Activated CD4-positive, alpha-beta T cell treated with anti-CD3 and anti-CD28 coated beads, Interleukin-2, amount 50 U/mL, for 48 hours (primary cell): ENCODE measurements around the gene MGST2.

Experiments used
- DNase-seq, 2 experiments: peaks; one replicate each; pipeline ENCODE4 v3.0.0-alpha.2; 2020

MGST2 gene

DNA sequence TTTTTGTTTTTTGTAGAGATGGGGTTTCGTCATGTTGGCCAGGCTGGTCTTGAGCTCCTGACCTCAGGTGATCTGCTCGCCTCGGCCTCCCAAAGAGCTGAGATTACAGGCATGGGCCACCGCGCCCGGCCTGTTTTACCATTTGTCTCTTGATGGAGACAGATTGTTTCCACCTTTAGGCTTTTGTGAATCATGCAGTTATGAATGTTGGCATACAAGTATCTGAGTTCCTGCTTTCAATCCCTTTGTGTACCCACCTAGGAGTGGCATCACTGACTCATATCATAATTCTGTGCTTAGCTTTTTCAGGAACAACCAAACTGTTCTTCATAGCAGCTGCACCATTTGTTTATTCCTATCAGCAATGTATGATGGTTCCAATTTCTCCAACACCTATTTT, 20.2 kb upstream of the MGST2 start:
- no peak for DNase-seq

DNA sequence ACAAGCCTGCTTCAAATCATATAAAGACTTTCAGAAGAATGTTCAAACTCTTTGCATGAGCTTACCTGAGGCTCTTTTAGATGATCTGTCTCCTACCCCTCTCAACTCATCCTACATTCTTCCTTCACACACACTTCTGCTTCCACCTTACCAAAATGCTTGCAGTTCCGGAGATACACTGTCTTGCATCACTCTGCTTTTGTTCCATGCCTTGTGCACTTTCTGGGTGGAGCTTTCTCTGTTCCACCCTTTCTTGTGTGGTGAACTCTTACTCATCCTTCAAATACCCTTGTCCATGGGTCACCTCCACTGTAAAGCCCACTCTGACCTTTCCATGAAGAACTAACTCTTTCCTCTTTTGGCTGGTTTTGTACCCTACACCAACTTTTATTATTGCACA, 18.4 kb upstream of the MGST2 start:
- DNase-seq = no peak

GRCh38 chr4:139647952-139648351, 17.7 kb upstream of the MGST2 start:
- DNase-seq = no peak

GRCh38 chr4:139651282-139652194, 14.1 kb upstream of the MGST2 start:
- DNase-seq = peak; percentile 68 to 74

DNA sequence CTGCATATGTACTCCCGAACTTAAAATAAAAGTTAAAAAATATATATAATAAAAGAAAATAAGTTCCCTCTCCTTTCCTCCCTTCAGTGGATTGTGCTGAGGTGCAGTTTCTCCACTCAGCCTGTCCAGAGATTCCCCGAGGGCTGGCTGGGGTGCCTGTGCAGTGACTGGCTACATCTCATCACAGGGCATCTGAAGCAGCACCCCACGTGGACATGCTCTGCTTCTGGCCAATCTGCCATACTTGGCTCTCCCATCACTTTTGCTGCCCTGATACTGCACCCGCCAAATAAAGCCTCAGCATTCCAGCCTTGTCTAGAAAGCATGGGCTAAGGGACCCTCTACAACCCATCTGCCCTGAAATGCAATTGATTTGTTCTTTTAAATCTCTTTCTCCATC, 11.1 kb upstream of the MGST2 start:
- DNase-seq = no peak

- peak in 1 of 2 experiments; percentile 11 for DNase-seq
These were observed 10.5 kb upstream of the MGST2 start for GRCh38 chr4:139655116-139655515.

- peak; percentile 38 to 49 for DNase-seq
These were observed 8.8 kb upstream of the MGST2 start for GRCh38 chr4:139656614-139657486.

- peak in 1 of 2 experiments; percentile 45 for DNase-seq
These were observed 7.4 kb upstream of the MGST2 start for GRCh38 chr4:139658185-139658584.

- peak in 1 of 2 experiments; percentile 11 for DNase-seq
These were observed 6.8 kb upstream of the MGST2 start for GRCh38 chr4:139658586-139659382.

DNA sequence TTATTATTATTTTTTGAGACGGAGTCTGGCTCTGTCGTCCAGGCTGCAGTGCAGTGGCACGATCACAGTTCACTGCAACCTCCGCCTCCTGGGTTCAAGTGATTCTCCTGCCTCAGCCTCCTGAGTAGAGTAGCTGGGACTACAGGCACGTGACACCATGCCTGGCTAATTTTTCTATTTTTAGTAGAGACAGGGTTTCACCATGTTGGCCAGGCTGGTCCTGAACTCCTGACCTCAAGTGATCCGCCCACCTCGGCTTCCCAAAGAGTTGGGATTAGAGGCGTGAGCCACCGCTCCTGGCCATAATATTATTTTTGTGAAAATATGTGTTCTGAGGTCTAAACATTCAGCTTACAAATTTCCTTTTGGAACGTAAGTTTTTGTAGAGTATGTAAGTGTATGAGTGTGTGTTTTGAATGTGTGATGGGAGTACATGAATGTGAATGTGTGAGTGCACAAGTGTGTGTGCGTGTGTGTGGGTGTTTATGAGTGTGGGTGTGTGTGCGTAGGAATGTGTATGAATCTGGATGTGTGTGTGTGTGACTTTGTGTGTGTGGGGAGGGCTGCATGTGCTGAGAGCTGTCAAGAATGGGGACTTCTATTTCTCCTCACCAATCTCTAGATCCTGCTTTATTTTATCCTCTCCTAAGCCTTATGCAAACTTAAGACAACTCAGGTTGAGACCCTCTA, 5.7 kb upstream of the MGST2 start:
- DNase-seq = no peak

- DNase-seq = no peak
These were observed 5.0 kb upstream of the MGST2 start for GRCh38 chr4:139660568-139661043.

GRCh38 chr4:139663561-139664138, 2.0 kb upstream of the MGST2 start:
- no peak for DNase-seq

DNA sequence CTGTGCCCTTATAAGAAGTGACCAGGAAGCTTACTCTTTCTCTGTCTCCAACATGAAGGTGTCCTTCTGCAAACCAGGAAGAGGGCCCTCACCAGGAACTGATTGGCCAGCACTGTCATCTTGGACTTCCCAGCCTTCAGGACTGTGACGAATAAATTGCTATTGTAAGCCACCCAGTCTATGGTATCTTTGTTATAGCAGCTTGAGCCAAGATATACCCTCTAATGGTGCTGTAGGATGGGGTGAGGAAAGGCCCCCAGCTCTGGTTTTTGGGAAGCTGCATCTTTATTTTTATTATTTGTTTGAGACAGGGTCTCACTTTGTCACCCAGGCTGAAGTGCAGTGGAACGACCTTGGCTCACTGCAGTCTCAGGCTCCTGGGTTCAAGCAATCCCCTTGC, 1.2 kb upstream of the MGST2 start:
- no peak for DNase-seq

GRCh38 chr4:139665079-139665689, 435 bp upstream of the MGST2 start:
- DNase-seq = no peak

DNA sequence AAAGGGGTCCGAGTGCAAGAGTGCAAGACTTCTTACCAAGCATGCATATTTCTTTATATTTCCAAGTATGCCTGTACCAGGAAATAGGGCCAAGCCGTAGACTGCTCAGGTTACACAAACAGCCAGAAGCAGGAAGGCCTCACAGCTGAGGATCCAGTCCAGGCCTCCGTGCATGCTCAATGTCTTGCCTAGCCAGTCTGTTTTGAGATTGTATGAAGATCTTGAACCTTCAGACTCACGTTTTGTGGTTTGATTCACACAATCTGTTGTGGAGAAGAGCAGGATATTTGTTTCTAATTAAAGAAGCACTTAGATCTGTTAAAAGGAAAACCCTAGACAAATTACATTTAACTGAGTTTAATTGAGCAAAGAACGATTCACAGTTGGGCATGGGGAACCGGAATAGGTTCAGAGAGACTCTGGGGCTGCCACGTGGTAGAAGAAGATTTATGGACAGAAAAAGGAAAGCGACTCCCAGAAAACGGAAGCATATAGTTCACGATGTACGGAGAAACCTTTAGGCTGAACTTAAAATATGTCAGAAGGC, 1.2 kb downstream of the MGST2 start:
- no peak for DNase-seq

GRCh38 chr4:139668036-139668435, 2.4 kb downstream of the MGST2 start:
- DNase-seq = no peak

GRCh38 chr4:139668658-139669201, 3.1 kb downstream of the MGST2 start:
- DNase-seq = no peak

- no peak for DNase-seq
These were observed 3.7 kb downstream of the MGST2 start for GRCh38 chr4:139669335-139669734.

GRCh38 chr4:139669890-139670289, 4.3 kb downstream of the MGST2 start:
- no peak for DNase-seq

GRCh38 chr4:139670775-139671174, 5.2 kb downstream of the MGST2 start:
- DNase-seq = no peak

- DNase-seq = no peak
These were observed 6.6 kb downstream of the MGST2 start for GRCh38 chr4:139672215-139672614.
